ENCODE results near the gene RTL10.

DNA sequence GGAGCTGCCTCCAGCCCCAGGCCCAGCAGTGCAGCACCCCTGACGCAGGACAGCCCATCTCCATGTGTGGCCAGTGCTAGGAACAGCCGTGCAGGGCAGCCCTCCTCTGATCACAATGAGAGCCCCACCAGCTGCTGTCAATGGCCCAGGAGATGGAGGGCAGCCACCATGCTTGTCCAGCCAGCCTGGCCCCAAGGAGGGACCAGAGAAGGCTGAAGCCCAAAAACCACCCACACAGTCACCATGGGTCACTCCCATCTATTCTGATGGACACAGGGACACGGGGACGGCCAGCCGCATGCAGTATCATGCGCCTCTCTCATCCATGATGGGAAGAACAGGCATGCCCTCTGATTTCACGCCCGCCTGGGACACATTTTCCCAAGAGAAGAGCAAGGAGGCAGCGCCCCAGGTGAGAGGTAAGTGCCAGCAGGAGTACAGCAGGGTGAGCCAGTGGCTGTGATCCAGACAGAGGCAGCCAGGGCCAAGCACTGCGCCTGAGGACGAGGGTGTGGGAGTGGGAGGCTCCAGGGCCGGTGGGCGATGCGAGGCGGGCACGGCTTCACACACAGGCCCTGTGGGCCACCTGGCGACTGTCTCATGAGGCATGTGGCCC lies 33.6 kb upstream of the RTL10 start:
- TF ChIP-seq, protein P1, sequence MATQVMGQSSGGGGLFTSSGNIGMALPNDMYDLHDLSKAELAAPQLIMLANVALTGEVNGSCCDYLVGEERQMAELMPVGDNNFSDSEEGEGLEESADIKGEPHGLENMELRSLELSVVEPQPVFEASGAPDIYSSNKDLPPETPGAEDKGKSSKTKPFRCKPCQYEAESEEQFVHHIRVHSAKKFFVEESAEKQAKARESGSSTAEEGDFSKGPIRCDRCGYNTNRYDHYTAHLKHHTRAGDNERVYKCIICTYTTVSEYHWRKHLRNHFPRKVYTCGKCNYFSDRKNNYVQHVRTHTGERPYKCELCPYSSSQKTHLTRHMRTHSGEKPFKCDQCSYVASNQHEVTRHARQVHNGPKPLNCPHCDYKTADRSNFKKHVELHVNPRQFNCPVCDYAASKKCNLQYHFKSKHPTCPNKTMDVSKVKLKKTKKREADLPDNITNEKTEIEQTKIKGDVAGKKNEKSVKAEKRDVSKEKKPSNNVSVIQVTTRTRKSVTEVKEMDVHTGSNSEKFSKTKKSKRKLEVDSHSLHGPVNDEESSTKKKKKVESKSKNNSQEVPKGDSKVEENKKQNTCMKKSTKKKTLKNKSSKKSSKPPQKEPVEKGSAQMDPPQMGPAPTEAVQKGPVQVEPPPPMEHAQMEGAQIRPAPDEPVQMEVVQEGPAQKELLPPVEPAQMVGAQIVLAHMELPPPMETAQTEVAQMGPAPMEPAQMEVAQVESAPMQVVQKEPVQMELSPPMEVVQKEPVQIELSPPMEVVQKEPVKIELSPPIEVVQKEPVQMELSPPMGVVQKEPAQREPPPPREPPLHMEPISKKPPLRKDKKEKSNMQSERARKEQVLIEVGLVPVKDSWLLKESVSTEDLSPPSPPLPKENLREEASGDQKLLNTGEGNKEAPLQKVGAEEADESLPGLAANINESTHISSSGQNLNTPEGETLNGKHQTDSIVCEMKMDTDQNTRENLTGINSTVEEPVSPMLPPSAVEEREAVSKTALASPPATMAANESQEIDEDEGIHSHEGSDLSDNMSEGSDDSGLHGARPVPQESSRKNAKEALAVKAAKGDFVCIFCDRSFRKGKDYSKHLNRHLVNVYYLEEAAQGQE (IDR thresholded peaks at IDR 0.05; ENCODE audit: low read depth), result no peak
- no peak for TF ChIP-seq EGR1 (IDR thresholded peaks at IDR 0.05)
- no peak for TF ChIP-seq TAF1 (IDR thresholded peaks at IDR 0.05; ENCODE audit: low read depth)
- no peak for TF ChIP-seq EP300 (IDR thresholded peaks at IDR 0.05; ENCODE audit: borderline replicate concordance)
- no peak for TF ChIP-seq CEBPB (IDR thresholded peaks at IDR 0.05)
- TF ChIP-seq YY1 (IDR thresholded peaks at IDR 0.05; ENCODE audit: low read depth), result no peak
- no peak for TF ChIP-seq ZBTB7A (IDR thresholded peaks at IDR 0.05; ENCODE audit: low read depth)
- no peak for TF ChIP-seq RAD21 (IDR thresholded peaks at IDR 0.05; ENCODE audit: low read depth)
- TF ChIP-seq CREB1 (IDR thresholded peaks at IDR 0.05; ENCODE audit: low read depth), result no peak
- TF ChIP-seq, protein P2, sequence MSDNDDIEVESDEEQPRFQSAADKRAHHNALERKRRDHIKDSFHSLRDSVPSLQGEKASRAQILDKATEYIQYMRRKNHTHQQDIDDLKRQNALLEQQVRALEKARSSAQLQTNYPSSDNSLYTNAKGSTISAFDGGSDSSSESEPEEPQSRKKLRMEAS (IDR thresholded peaks at IDR 0.05), result no peak
- no peak for TF ChIP-seq TEAD4 (IDR thresholded peaks at IDR 0.05)
- TF ChIP-seq NFIC (IDR thresholded peaks at IDR 0.05), result no peak
- TF ChIP-seq, protein P3, sequence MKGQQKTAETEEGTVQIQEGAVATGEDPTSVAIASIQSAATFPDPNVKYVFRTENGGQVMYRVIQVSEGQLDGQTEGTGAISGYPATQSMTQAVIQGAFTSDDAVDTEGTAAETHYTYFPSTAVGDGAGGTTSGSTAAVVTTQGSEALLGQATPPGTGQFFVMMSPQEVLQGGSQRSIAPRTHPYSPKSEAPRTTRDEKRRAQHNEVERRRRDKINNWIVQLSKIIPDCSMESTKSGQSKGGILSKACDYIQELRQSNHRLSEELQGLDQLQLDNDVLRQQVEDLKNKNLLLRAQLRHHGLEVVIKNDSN (IDR thresholded peaks at IDR 0.05), result no peak

All from Ishikawa (cell line).